Inferior parietal cortex (tissue), 1 donor: ENCODE results near the gene CHD1.

Source experiments
- DNase-seq: peaks from one replicate; pipeline ENCODE4 v3.0.0-alpha.2; 2016; ENCODE audit errors: extremely low spot score

The CHD1 gene

DNA sequence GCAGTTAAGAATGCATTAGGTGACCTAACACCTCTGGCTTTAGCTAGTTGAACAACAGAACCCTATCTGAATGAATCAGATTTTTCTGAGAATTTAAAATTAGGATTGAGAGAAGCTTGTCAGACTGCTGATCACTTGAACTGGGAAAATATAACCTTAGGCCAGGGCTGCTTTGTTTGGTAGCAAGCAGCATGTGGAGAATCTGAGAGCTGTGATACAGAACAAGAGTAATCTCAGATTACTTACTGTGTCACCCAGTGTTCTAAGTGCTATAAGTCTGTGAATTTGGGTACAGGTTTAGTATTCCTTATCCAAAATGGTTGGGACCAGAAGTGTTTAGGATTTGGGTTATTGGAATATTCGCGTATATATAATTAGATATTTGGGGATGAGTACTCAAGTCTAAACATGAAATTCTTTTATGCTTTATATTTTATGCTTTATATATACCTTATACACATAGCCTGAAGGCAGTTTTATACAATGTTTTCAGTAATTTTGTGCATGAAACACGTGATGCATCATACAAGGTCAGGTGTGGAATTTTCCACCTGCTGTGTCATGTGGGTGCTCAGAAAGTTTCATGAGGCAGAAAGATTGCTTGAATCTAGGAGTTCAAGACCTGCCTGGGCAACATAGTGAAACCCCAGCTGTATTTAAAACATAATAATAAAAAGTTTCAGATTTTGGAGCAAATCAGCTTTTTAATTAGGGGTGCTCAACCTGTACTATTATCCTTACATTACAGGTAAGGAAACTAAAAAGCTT, 8.3 kb upstream of the CHD1 start:
- no peak for DNase-seq

- no peak for DNase-seq
Measured at GRCh38 chr5:98935206-98935605, 6.4 kb upstream of the CHD1 start.

- no peak for DNase-seq
Measured at GRCh38 chr5:98934546-98934945, 5.7 kb upstream of the CHD1 start.

- no peak for DNase-seq
Measured at GRCh38 chr5:98933445-98934072, 4.8 kb upstream of the CHD1 start.

DNA sequence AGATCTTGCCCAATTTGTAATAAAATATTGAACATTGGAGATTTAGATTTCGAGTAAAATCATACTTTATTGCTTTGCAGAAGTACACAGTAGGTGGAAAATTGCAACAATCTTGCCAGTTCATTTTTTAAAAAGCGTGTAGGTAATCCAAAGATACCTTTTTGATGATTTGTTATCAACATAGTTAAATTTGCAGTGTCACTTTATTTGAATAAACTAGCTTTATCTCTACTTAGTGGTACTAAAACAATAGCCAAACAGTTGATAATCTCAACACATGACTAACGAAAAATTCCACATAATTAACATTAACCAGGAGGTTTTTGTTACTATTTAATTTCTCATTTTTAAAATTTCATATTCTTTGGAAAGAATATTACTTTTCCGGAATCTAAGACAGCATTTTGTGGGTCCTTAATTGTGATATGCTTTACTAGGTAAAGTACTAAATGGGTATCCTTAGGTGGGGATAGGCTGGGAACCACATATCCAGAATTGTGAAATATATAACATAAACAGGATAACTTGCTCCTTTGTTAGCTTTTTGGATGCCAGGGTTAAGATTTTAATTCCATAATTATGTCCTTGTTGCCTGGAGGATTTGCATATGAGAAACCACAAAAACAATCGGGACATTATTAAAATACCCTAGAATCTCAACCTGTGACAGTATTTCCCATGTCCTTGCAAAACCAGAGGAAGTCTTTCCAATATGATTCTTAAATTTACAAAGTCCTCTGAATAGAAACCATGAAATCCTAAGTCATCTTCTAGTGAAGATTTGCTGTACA, 2.4 kb upstream of the CHD1 start:
- no peak for DNase-seq

DNA sequence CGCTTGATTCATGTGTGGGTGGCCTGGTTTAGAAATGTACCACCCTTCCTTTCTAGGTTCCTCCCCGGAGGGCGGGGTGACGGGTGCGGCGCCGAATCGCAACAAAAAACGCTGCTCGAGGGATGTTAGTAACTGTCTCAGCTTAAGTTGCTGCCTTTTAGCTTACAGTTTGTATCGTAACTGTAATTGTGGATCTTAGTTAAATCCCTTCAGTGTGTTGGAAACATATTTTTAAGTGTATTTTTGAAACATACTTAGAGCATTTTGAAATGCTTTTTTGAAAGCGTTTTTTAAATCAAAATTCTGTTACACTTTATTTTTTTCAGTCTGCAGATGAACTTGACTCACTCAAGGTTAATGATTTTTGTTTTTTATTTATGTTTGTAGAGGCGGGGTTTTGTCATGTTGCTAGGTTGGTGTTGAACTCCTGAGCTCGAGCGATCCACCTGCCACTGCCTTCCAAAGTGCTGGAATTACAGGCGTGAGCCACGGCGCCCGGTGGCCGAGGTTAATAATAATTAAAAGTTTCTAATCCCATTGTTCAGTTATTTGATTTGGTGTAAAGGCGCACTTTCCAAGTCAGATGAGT, 997 bp upstream of the CHD1 start:
- DNase-seq: no peak

DNA sequence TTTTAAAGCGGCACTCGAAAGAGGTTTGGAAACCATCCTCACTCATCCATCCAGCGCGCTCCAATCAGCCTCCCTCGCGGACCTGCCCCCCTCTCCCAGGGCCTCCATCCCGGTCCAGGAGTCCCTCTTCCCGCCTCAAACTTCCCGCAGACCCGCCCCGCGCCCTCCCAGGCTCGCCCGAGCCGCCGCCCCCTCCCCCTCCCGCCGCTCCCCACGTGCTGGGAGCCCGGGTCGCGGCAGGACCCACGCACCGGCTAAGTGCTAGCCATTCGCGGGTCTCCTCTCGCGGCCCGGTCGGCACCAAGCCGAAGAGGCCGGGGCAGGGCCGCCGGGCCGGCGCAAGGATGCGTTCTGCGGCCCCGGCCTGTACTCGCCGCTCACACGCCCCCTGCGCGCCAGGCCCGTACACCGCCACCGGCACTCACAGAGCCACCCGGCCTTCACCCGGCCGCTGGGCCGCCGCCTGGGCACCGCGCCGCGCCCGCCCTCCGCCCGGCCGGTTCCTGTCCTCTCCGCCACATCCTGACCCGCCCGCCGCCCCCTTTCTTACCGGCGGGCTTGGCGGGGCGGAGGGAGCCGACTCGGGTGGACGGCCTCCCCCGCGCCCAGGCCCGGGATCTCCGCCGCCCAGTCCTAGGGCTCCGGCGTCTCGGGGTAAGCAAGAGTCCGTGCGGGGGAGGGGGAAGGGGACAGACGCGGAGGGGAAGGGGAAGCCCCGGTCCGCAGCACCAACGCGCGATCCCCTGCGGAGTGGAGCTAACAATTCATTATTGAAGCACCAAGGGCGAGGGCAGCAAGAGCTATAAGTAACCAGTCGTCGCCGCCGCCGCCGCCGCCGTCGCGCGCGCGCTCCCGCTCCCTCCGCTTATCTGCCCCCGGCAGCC, 576 bp downstream of the CHD1 start:
- no peak for DNase-seq

DNA sequence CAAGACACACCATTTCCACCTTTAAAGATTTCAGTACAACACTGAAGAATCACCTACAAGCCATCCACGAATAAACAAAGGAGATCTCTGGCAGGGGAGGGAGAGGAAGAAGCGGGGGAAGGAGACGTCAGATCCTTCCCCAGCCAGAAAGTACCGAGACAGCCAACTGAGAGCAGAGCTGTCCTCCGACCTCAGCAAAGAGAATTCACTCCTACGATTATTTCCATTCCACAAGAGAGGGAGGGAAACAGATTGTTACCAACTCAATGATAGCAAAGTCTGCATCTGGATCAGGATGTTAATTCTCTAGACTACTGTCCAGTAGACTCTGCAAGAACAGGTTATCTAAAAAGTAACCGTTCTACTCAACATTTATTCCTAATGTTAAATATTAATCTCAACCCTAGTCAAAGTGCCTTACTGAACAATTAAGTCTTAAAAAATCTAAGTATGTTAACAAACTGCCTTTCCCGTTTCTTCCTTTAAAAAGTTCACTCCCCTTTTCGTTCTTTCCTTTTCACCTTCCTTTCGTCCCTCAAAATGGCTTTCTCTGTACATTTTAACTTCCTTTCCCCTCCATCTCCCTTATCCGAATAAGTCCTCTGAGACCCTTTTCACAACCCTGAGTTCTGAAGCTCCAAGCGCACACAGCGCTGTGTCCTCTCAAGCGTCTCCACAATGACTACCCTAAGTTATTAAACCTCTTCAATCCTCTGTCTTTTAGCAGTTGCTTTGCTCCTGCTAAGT, 1.4 kb downstream of the CHD1 start:
- peak; percentile 47 for DNase-seq

- no peak for DNase-seq
Measured at GRCh38 chr5:98923966-98924365, 4.8 kb downstream of the CHD1 start.

DNA sequence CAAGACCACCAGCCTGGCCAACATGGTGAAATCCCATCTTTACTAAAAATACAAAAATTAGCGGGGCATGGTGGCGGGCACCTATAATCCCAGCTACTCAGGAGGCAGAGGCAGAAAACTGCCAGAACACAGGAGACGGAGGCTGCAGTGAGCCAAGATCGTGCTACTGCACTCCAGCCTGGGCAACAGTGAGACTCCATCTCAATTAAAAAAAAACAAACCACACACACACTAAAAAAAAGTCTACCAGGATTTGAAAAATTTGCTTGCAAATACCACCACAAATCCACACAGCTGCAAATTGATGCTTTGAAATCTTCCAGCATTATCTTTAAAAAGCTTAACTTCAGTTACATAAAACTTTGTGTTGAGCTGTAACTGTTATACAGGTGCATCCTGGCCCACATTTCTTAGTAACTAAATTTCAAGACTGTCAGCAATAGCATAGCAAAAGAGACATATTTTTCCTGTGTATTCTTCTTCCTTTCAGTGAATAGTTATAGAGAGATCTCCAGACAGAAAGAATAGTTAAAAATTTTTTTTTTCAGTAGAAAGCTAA, 6.8 kb downstream of the CHD1 start:
- no peak for DNase-seq

GRCh38 chr5:98917433-98917832, 11.4 kb downstream of the CHD1 start:
- DNase-seq: no peak

DNA sequence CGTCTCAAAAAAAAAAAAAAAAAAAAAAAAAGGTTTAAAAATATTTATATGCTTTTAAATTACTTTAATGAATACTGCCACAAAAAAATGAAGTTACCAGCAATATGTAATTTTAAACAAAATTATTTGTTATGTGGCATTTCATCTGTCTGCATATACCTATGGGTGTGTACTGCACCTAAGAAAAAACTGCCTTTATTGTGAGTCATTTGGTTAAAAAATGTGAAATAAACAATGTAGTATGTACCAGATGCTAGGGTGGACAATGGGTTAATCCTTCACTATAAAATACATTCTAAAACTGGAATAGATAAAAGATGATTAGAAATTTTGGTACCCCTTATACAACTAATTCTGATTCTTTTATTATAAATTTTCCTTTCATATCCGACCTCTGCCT, 12.3 kb downstream of the CHD1 start:
- DNase-seq: no peak

- no peak for DNase-seq
Measured at GRCh38 chr5:98913911-98914310, 14.9 kb downstream of the CHD1 start.

GRCh38 chr5:98911280-98912040, 17.3 kb downstream of the CHD1 start:
- no peak for DNase-seq

DNA sequence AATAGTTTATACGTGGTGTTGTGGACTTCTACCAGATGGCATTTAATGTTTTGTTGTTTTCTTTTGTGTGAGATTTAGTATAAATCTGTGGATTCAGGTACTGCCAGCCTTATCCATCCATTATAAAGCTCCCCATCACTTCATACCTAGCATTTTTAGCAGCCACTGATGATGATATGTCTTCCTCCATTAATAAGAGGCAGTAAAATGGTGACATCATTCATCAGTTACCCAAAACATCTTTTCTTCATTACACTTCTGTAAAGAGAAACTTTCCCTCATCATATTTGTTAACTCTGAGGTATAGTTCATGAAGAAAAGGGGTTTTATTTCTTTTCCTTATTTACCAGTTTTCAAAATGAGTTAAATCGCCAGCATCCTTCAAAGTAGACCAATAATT, 19.4 kb downstream of the CHD1 start:
- DNase-seq: no peak

DNA sequence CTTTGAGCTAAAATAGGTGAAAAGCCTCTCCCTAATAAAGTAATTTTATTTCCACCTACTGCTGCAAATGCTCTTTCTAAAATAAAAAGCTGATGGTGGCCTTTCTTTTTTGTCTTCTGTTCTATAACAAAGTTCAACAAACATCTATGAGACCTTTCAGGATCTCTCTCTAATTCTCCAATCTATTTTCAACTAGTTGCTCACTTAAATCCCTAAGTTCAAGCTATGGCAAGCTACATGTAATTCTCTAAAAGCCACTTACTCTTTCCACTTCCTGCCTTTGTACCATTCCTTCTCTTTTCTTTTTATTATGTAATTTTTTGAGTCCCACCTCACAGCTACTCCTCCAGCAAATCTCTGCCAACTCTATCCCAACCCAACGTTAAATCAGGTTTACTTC, 20.9 kb downstream of the CHD1 start:
- no peak for DNase-seq

DNA sequence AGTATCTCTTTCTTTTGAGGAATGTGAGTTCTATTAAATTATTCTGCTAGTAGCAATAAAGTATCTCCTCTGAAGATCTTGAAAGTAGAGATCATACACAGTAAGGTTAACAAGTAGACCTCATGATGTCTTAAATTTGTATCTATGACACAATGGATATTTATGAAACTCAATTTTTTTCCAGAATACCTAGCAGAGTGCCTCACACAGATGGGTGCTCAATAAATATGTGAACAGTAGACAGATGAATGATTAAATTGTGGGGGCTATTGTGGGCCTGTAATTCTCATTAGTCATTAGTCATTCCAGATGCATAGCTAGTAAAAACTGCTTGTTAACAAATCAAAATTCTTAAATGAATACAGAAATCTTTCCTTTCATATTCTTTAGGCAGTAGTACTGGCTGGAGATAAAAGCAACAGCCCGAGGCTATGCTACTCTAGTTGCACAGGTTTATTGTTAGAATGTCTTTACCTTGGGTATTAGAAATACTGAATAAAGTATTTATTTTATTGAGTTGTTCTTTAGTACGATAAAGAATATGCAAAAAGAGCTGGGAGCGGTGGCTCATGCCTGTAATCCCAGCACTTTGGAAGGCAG, 22.0 kb downstream of the CHD1 start:
- DNase-seq: no peak

GRCh38 chr5:98905857-98906688, 22.7 kb downstream of the CHD1 start:
- DNase-seq: peak; percentile 81
